ENCODE results near the gene PTPRG. TPM values are rescaled to one million over a fixed set of nuclear protein-coding genes. Genes with fewer than 3 reads are reported as not detected.

The PTPRG gene
- total RNA-seq, 1 experiment from 2014 or later, result 11.7 TPM

DNA sequence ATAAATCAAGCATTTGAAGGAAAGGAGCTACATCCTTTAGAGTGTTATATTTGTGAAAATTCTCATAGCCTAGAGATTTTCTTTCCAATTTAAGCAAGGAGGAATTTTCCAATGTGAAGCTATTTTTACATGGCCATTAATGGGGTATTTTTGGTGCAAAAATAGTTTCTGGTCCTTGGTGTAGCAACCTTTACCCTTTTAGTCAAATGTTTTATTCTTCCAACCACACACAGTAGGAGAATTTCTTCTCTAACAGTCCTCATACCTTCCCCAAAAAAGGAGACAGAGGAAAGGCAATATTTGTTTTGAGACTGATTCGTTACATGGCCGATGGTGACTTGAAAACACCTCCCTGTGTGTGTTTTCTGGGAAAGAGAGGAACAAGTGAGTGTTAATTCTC lies 261.2 kb downstream of the PTPRG start:
- no TSS peak for BruUV-seq (replicated peaks)
- H3K4me3 ChIP-seq (ENCODE audit: low read depth, low read length, poor library complexity, severe bottlenecking), result no peak overlapping the region
- H3K36me3 ChIP-seq (ENCODE audit: insufficient read depth, low read length, poor library complexity, severe bottlenecking), result no peaks in the 10 kb centered on the region
- H3K27me3 ChIP-seq (replicated peaks; ENCODE audit: insufficient read depth, low read depth, low read length, poor library complexity), result no peaks in the 10 kb centered on the region
- no peak overlapping the region for H3K27ac ChIP-seq (ENCODE audit: low read depth, low read length, poor library complexity, severe bottlenecking)
- no peaks in the 10 kb centered on the region for H3K9me3 ChIP-seq (ENCODE audit: low read depth, low read length, poor library complexity, severe bottlenecking)
- no peaks in the 10 kb centered on the region for H3K4me1 ChIP-seq (ENCODE audit: insufficient read depth, low read length, poor library complexity, severe bottlenecking)
- intact Hi-C loops (cut with micrococcal nuclease; ENCODE audit: unreplicated experiment), result no loop called here
- no peak for DNase-seq (ENCODE audit: low spot score)
- CTCF ChIA-PET, result no interaction called here
- POLR2A ChIA-PET (ENCODE audit: low non-redundant PET), result no interaction called here
- no peak for TF ChIP-seq CTCF (conservative IDR thresholded peaks at IDR 0.05; ENCODE audit: low read depth, low read length)
- TF ChIP-seq EZH2 (IDR thresholded peaks at IDR 0.05; ENCODE audit: borderline replicate concordance, low read depth, low read length, poor library complexity, severe bottlenecking), result no peak

DNA sequence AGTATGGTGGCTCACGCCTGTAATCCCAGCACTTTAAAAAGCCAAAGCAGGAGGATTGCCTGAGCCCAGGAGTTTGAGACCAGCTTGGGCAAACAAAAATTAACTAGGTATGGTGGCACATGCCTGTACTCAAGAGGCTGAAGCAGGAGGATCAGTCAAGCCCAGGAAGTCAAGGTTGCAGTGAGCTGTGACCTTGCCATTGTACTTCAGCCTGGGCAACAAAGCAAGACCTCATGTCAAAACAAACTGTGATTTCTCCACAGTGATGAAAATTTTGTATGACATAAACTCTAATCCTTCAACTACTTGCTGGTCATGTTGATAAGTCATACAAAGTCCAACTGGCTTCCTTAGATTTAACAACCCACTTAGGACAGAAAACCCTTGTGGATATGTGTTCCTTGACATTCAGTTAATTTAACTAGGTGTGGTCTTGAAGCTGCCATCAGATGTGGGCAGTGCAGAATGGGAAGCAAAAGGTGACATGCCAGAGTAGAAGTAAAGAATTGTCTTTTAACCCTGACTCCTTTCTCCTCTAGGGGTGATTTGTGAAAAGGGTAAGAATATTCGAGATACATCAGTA lies 263.3 kb downstream of the PTPRG start:
- BruUV-seq (replicated peaks), result no TSS peak
- CTCF ChIA-PET, result no interaction called here
- no peaks in the 10 kb centered on the region for H3K4me1 ChIP-seq (ENCODE audit: insufficient read depth, low read length, poor library complexity, severe bottlenecking)
- no peak overlapping the region for H3K27ac ChIP-seq (ENCODE audit: low read depth, low read length, poor library complexity, severe bottlenecking)
- intact Hi-C loops (cut with micrococcal nuclease; ENCODE audit: unreplicated experiment), result no loop called here
- DNase-seq (ENCODE audit: low spot score), result no peak
- H3K4me3 ChIP-seq (ENCODE audit: low read depth, low read length, poor library complexity, severe bottlenecking), result no peak overlapping the region
- H3K27me3 ChIP-seq (replicated peaks; ENCODE audit: insufficient read depth, low read depth, low read length, poor library complexity), result no peaks in the 10 kb centered on the region
- POLR2A ChIA-PET (ENCODE audit: low non-redundant PET), result no interaction called here
- H3K9me3 ChIP-seq (ENCODE audit: low read depth, low read length, poor library complexity, severe bottlenecking), result no peaks in the 10 kb centered on the region
- no peaks in the 10 kb centered on the region for H3K36me3 ChIP-seq (ENCODE audit: insufficient read depth, low read length, poor library complexity, severe bottlenecking)
- TF ChIP-seq EZH2 (IDR thresholded peaks at IDR 0.05; ENCODE audit: borderline replicate concordance, low read depth, low read length, poor library complexity, severe bottlenecking), result no peak
- TF ChIP-seq CTCF (conservative IDR thresholded peaks at IDR 0.05; ENCODE audit: low read depth, low read length), result no peak

DNA sequence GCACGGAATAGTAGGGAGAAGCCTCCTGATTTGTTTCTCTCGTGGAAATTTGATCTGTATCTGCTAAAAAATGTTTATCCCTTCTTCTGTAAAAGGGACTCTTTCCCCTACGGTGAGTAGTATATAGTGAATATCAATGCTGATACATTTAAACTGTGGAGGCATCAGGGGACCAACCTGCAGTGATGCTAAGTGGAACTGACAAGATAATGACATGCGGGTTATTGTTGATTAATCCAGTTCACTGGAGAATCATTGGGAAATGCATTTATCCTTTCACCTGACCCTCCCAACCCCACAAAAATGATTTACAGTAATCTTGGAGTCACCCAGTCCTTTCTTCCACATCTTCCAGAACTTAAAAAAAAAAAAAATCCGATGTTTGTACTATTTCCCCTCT lies 264.8 kb downstream of the PTPRG start:
- Histone ChIP-seq H3K4me1 (ENCODE audit: insufficient read depth, low read length, poor library complexity, severe bottlenecking) (no peaks in the 10 kb centered on the region), H3K9me3 (ENCODE audit: low read depth, low read length, poor library complexity, severe bottlenecking) (no peaks in the 10 kb centered on the region), H3K4me3 (ENCODE audit: low read depth, low read length, poor library complexity, severe bottlenecking) (no peak overlapping the region), H3K36me3 (ENCODE audit: insufficient read depth, low read length, poor library complexity, severe bottlenecking) (no peaks in the 10 kb centered on the region), H3K27me3 (replicated peaks; ENCODE audit: insufficient read depth, low read depth, low read length, poor library complexity) (no peaks in the 10 kb centered on the region), H3K27ac (ENCODE audit: low read depth, low read length, poor library complexity, severe bottlenecking) (no peak overlapping the region)
- DNase-seq (ENCODE audit: low spot score), result no peak
- CTCF ChIA-PET, result no interaction called here
- TF ChIP-seq EZH2 (IDR thresholded peaks at IDR 0.05; ENCODE audit: borderline replicate concordance, low read depth, low read length, poor library complexity, severe bottlenecking) (no peak), CTCF (conservative IDR thresholded peaks at IDR 0.05; ENCODE audit: low read depth, low read length) (no peak)
- POLR2A ChIA-PET (ENCODE audit: low non-redundant PET), result no interaction called here
- no TSS peak for BruUV-seq (replicated peaks)
- intact Hi-C loops (cut with micrococcal nuclease; ENCODE audit: unreplicated experiment), result no loop called here
